Body of pancreas (tissue), 4 donors: ENCODE data around the gene PLXNA1.

Experiments used
- CTCF ChIP-seq, 7 experiments: fragments of 450-650 bp in 4 of 7; fragments of 200-600 bp in 3 of 7; sonication (generic) in 3 of 7; IDR thresholded peaks; one replicate each; pipeline ENCODE4 v1.5.1; 2016 to 2019; ENCODE audit warnings: antibody characterized with exemption in 7 of 7
- POLR2A ChIP-seq, 3 donors: fragments of 450-650 bp; IDR thresholded peaks; one replicate each; pipeline ENCODE4 v1.6.1; 2016; ENCODE audit warnings: antibody characterized with exemption in 3 of 3, mild to moderate bottlenecking in 2 of 3

- TF ChIP-seq CTCF (IDR thresholded peaks at IDR 0.05) (peak in 2 of 7 experiments; percentile 20 to 27), POLR2A (IDR thresholded peaks at IDR 0.05) (no peak)
Measured at GRCh38 chr3:126983276-126983652, 349 bp downstream of the PLXNA1 start.
